Mammary epithelial cell (primary cell): Measurements from ENCODE around the gene EXOC8.

Experiments used
- EZH2 ChIP-seq: IDR thresholded peaks from 2 replicates; pipeline ENCODE4 v1.6.1; 2012; ENCODE audit warnings: low read length, inconsistent platforms, borderline replicate concordance
- TF ChIP-seq, protein P1 (sequence below), 2 donors: IDR thresholded peaks in 1 of 2; conservative IDR thresholded peaks in 1 of 2; 2 replicates each; pipeline ENCODE4 v1.5.1; 2011 to 2012; ENCODE audit warnings: inconsistent platforms in 2 of 2, low read length in 2 of 2, mild to moderate bottlenecking in 2 of 2, control low read depth in 1 of 2, low read depth in 1 of 2; ENCODE audit not compliant: insufficient read depth in 1 of 2; ENCODE audit errors: extremely low read depth in 1 of 2

DNA sequence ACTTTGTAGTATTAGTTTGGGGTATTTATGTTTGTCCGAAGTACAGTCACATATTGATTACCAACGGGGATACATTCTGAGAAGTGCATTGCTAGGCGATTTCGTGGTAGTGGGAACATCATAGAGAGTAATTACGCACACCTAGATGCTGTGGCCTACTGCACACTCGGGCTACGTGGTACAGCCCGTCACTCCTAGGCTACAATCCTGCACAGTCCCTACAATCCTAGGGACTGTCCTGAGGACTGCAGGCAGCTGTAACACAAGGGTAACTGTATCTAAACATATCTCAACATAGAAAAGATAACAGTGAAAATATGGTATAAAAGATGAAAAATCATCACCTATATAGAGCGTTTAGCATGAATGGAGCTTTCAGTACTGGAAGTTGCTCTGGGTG is 18.6 kb downstream of the EXOC8 start:
- TF ChIP-seq, protein P1, sequence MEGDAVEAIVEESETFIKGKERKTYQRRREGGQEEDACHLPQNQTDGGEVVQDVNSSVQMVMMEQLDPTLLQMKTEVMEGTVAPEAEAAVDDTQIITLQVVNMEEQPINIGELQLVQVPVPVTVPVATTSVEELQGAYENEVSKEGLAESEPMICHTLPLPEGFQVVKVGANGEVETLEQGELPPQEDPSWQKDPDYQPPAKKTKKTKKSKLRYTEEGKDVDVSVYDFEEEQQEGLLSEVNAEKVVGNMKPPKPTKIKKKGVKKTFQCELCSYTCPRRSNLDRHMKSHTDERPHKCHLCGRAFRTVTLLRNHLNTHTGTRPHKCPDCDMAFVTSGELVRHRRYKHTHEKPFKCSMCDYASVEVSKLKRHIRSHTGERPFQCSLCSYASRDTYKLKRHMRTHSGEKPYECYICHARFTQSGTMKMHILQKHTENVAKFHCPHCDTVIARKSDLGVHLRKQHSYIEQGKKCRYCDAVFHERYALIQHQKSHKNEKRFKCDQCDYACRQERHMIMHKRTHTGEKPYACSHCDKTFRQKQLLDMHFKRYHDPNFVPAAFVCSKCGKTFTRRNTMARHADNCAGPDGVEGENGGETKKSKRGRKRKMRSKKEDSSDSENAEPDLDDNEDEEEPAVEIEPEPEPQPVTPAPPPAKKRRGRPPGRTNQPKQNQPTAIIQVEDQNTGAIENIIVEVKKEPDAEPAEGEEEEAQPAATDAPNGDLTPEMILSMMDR (conservative IDR thresholded peaks at IDR 0.05 in 1 of 2, IDR thresholded peaks at IDR 0.05 in 1 of 2; ENCODE audit: extremely low read depth in 1 of 2, insufficient read depth in 1 of 2, low read depth in 1 of 2, low read length in 2 of 2), result no peak
- TF ChIP-seq EZH2, result no peak
